DMS153 (cell line): Measurements from ENCODE around the gene DNASE1.
"Not testable (repeated sequence)": the region's sequence is repeated elsewhere in the genome, so short reads cannot be mapped to it uniquely, and the experiment has no call there.

ENCODE experiments used
- DNase-seq: peaks from one replicate; lab custom pipeline; 2025; lab: John Stamatoyannopoulos, UW

Gene DNASE1

GRCh38 chr16:3654249-3654991, at the start of gene DNASE1:
Gene DNASE1, plus strand, starts transcription at chr16:3654691. Its CDS starts 683 bp downstream, at chr16:3655374.
- DNase-seq, result no peak

- DNase-seq, result no peak
Observed at GRCh38 chr16:3606441-3606840, 48.0 kb upstream of the DNASE1 start.

GRCh38 chr16:3607161-3607560, 47.3 kb upstream of the DNASE1 start:
- no peak for DNase-seq

- DNase-seq, result no peak
Observed at GRCh38 chr16:3607634-3608033, 46.9 kb upstream of the DNASE1 start.

- no peak for DNase-seq
Observed at GRCh38 chr16:3608069-3608468, 46.4 kb upstream of the DNASE1 start.

- not testable (repeated sequence) for DNase-seq
Observed at GRCh38 chr16:3608976-3609375, 45.5 kb upstream of the DNASE1 start.

- DNase-seq, result no peak
Observed at GRCh38 chr16:3609895-3610697, 44.4 kb upstream of the DNASE1 start.

GRCh38 chr16:3610698-3611145, 43.8 kb upstream of the DNASE1 start:
- no peak for DNase-seq

- peak; percentile 90 for DNase-seq
Observed at GRCh38 chr16:3611146-3611975, 43.1 kb upstream of the DNASE1 start, which contains the start of gene SLX4. Gene SLX4, minus strand, starts transcription at chr16:3611606. Its CDS starts 2,642 bp downstream, at chr16:3608964.

GRCh38 chr16:3612510-3613466, 41.7 kb upstream of the DNASE1 start:
- no peak for DNase-seq

GRCh38 chr16:3618769-3619141, 35.7 kb upstream of the DNASE1 start:
- DNase-seq, result no peak

GRCh38 chr16:3623642-3624041, 30.8 kb upstream of the DNASE1 start:
- no peak for DNase-seq

GRCh38 chr16:3625331-3625730, 29.2 kb upstream of the DNASE1 start:
- no peak for DNase-seq

- no peak for DNase-seq
Observed at GRCh38 chr16:3625911-3626732, 28.4 kb upstream of the DNASE1 start.

GRCh38 chr16:3637371-3637923, 17.0 kb upstream of the DNASE1 start:
- DNase-seq, result no peak

GRCh38 chr16:3638916-3639644, 15.4 kb upstream of the DNASE1 start:
- DNase-seq, result no peak

GRCh38 chr16:3640207-3640606, 14.3 kb upstream of the DNASE1 start:
- DNase-seq, result no peak

GRCh38 chr16:3640632-3641501, 13.6 kb upstream of the DNASE1 start:
- no peak for DNase-seq
